ENCODE data around the gene KIF4A. TPM values are rescaled to one million over a fixed set of nuclear protein-coding genes. Genes with fewer than 3 reads are reported as not detected.

Gene KIF4A
- total RNA-seq, 6 experiments from 2014 or later = 10.7 to 30.2 (median 25.8) TPM

GRCh38 chrX:70405003-70405402 is 115.1 kb downstream of the KIF4A start:
- H3K27ac Mint-ChIP-seq = no peak overlapping the region
- H3K4me3 Mint-ChIP-seq = no peak overlapping the region
- no peaks in the 10 kb centered on the region for H3K27me3 Mint-ChIP-seq (ENCODE audit: insufficient read depth)
- peaks cover 3% of the 10 kb centered on the region; the same call in 1 of the 2 replicates for H3K36me3 Mint-ChIP-seq (ENCODE audit: low read depth)
- no peak for DNase-seq
- H3K9me3 Mint-ChIP-seq = no peaks in the 10 kb centered on the region
- H3K4me1 Mint-ChIP-seq (ENCODE audit: low read depth) = no peaks in the 10 kb centered on the region
- no peak for TF ChIP-seq CTCF (IDR thresholded peaks at IDR 0.05)

GRCh38 chrX:70410921-70411320 is 121.0 kb downstream of the KIF4A start:
- TF ChIP-seq CTCF (IDR thresholded peaks at IDR 0.05) = no peak
- H3K4me1 Mint-ChIP-seq (ENCODE audit: low read depth) = no peaks in the 10 kb centered on the region
- H3K27ac Mint-ChIP-seq = no peak overlapping the region
- no peaks in the 10 kb centered on the region for H3K27me3 Mint-ChIP-seq (ENCODE audit: insufficient read depth)
- H3K36me3 Mint-ChIP-seq (ENCODE audit: low read depth) = peaks cover 3% of the 10 kb centered on the region; the same call in 1 of the 2 replicates
- H3K9me3 Mint-ChIP-seq = no peaks in the 10 kb centered on the region
- H3K4me3 Mint-ChIP-seq = no peak overlapping the region
- no peak for DNase-seq

- H3K4me3 Mint-ChIP-seq = no peak overlapping the region
- H3K27ac Mint-ChIP-seq = no peak overlapping the region
- DNase-seq = no peak
- no peak for TF ChIP-seq CTCF (IDR thresholded peaks at IDR 0.05)
- peaks cover 3% of the 10 kb centered on the region; the same call in 1 of the 2 replicates for H3K36me3 Mint-ChIP-seq (ENCODE audit: low read depth)
- no peaks in the 10 kb centered on the region for H3K27me3 Mint-ChIP-seq (ENCODE audit: insufficient read depth)
- H3K9me3 Mint-ChIP-seq = no peaks in the 10 kb centered on the region
- no peaks in the 10 kb centered on the region for H3K4me1 Mint-ChIP-seq (ENCODE audit: low read depth)
Measured at GRCh38 chrX:70411475-70411874, 121.6 kb downstream of the KIF4A start.

- no peak for DNase-seq
- Mint-ChIP-seq H3K9me3 (no peaks in the 10 kb centered on the region), H3K4me1 (ENCODE audit: low read depth) (no peaks in the 10 kb centered on the region), H3K36me3 (ENCODE audit: low read depth) (no peaks in the 10 kb centered on the region; the same call in 1 of the 2 replicates), H3K4me3 (no peak overlapping the region), H3K27ac (no peak overlapping the region), H3K27me3 (ENCODE audit: insufficient read depth) (no peaks in the 10 kb centered on the region)
- no peak for TF ChIP-seq CTCF (IDR thresholded peaks at IDR 0.05)
Measured at GRCh38 chrX:70421618-70422017, 131.7 kb downstream of the KIF4A start.

- Mint-ChIP-seq H3K4me1 (ENCODE audit: low read depth) (no peaks in the 10 kb centered on the region), H3K27me3 (ENCODE audit: insufficient read depth) (no peaks in the 10 kb centered on the region), H3K9me3 (no peaks in the 10 kb centered on the region), H3K27ac (no peak within 1 kb of the TSS), H3K4me3 (no peak within 1 kb of the TSS), H3K36me3 (ENCODE audit: low read depth) (no peaks in the 10 kb centered on the region; the same call in 1 of the 2 replicates)
- DNase-seq = no peak
- TF ChIP-seq CTCF (IDR thresholded peaks at IDR 0.05) = no peak; the same call in 1 of the 2 replicates
Measured at GRCh38 chrX:70422851-70423341, 133.0 kb downstream of the KIF4A start, which contains the start of gene GDPD2. GDPD2 (plus strand) TSS chrX:70423314; CDS start chrX:70424985, 1,671 bp downstream.
